HepG2 (cell line): ENCODE measurements around the gene ZNF483.

Experiments
- ATF3 ChIP-seq: sonication (generic); formaldehyde crosslinking; IDR thresholded peaks from 2 replicates; pipeline ENCODE4 v1.4.0; 2020; ENCODE audit warnings: missing genetic modification reagents
- CTCF ChIP-seq: sonication (generic); formaldehyde crosslinking; IDR thresholded peaks from 2 replicates; pipeline ENCODE4 v1.5.0; 2020; ENCODE audit warnings: mild to moderate bottlenecking, missing genetic modification reagents, moderate library complexity
- EP300 ChIP-seq, 3 experiments: sonication (generic) in 1 of 3; formaldehyde crosslinking in 1 of 3; IDR thresholded peaks; 2 replicates each; pipeline versions ENCODE4 v1.5.1 to v1.6.1; 2011 to 2020; ENCODE audit warnings: low read depth in 2 of 3, low read length in 2 of 3, borderline replicate concordance in 1 of 3, improper control_type of control experiment in 1 of 3, mild to moderate bottlenecking in 1 of 3, missing genetic modification reagents in 1 of 3, moderate library complexity in 1 of 3
- HNF4A ChIP-seq: sonication (generic); formaldehyde crosslinking; IDR thresholded peaks from 2 replicates; pipeline ENCODE4 v1.4.0; 2020; ENCODE audit warnings: missing genetic modification reagents
- POLR2A ChIP-seq, 2 experiments: IDR thresholded peaks; 2 replicates each; pipeline ENCODE4 v1.6.1; 2011; ENCODE audit warnings: low read depth in 2 of 2, low read length in 2 of 2, mild to moderate bottlenecking in 1 of 2, moderate library complexity in 1 of 2; ENCODE audit not compliant: insufficient read depth in 1 of 2
- REST ChIP-seq, 2 experiments: IDR thresholded peaks; 2 replicates each; pipeline ENCODE4 v1.6.1; 2011 to 2012; ENCODE audit warnings: low read length in 2 of 2, borderline replicate concordance in 1 of 2, low read depth in 1 of 2, mild to moderate bottlenecking in 1 of 2, moderate library complexity in 1 of 2
- SIN3A ChIP-seq: IDR thresholded peaks from 2 replicates; pipeline ENCODE4 v1.6.1; 2011; ENCODE audit warnings: low read depth, mild to moderate bottlenecking, control low read depth, low read length, borderline replicate concordance
- TCF12 ChIP-seq, 2 experiments: fragments of 450-650 bp in 1 of 2; sonication (generic) in 1 of 2; formaldehyde crosslinking in 1 of 2; IDR thresholded peaks; 2 replicates each; pipeline versions ENCODE4 v1.6.1 to v1.8.0; 2017 to 2022; ENCODE audit warnings: antibody characterized with exemption in 1 of 2, mild to moderate bottlenecking in 1 of 2, missing genetic modification reagents in 1 of 2, moderate library complexity in 1 of 2
- ZBTB21 ChIP-seq: sonication (generic); formaldehyde crosslinking; IDR thresholded peaks from 2 replicates; pipeline ENCODE4 v1.4.0; 2020; ENCODE audit warnings: missing genetic modification reagents
- ZBTB49 ChIP-seq: sonication (generic); formaldehyde crosslinking; IDR thresholded peaks from 2 replicates; pipeline ENCODE4 v1.4.0; 2020; ENCODE audit warnings: missing genetic modification reagents, borderline replicate concordance

- TF ChIP-seq ZBTB21 (no peak), CTCF (CRISPR knock-in tag) (no peak), SIN3A (no peak), HNF4A (no peak), REST (IDR thresholded peaks at IDR 0.05; ENCODE audit: borderline replicate concordance in 1 of 2, low read depth in 1 of 2, low read length in 2 of 2) (no peak), POLR2A (IDR thresholded peaks at IDR 0.05; ENCODE audit: insufficient read depth in 1 of 2, low read depth in 2 of 2, low read length in 2 of 2) (no peak), TCF12 (IDR thresholded peaks at IDR 0.05) (no peak), TCF12 (CRISPR knock-in tag; IDR thresholded peaks at IDR 0.05) (no peak), ATF3 (CRISPR knock-in tag) (no peak), ZBTB49 (no peak), EP300 (IDR thresholded peaks at IDR 0.05; ENCODE audit: low read depth in 2 of 2, low read length in 2 of 2) (no peak), EP300 (CRISPR knock-in tag; IDR thresholded peaks at IDR 0.05; ENCODE audit: borderline replicate concordance) (no peak)
Observed at GRCh38 chr9:111588846-111589245, 63.9 kb downstream of the ZNF483 start.
